ENCODE results near the gene EIF1.

Gene EIF1

DNA sequence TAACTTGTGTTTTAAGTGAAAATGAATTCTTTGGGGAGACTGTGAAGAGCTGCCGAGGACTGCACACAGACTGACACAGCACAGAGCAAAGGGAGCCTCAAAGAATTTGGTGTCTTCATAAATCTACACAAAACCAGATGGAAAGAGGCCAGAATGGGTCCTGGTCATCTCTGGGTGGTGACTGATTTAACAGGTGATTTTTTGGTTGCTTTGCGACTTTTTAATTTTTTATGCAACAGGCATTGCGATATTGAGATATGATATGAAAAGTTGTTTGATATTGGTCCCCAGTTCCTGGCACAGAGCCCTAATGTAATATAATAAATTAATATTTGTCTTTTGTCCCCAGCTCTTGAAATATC lies 12.6 kb upstream of the EIF1 start:
- TF ChIP-seq CTCF (IDR thresholded peaks at IDR 0.05): no peak
- DNase-seq (ENCODE audit: low spot score): no peak
- no peak overlapping the region for H3K4me3 ChIP-seq
- H3K27ac ChIP-seq: no peak overlapping the region

GRCh38 chr17:41678411-41678906 lies 10.2 kb upstream of the EIF1 start:
- Histone ChIP-seq H3K4me3 (peak overlapping the region; percentile 42), H3K27ac (peak overlapping the region in 1 of 2 donors; percentile 77)
- no peak for TF ChIP-seq CTCF (IDR thresholded peaks at IDR 0.05)
- DNase-seq (ENCODE audit: low spot score): peak; percentile 43

DNA sequence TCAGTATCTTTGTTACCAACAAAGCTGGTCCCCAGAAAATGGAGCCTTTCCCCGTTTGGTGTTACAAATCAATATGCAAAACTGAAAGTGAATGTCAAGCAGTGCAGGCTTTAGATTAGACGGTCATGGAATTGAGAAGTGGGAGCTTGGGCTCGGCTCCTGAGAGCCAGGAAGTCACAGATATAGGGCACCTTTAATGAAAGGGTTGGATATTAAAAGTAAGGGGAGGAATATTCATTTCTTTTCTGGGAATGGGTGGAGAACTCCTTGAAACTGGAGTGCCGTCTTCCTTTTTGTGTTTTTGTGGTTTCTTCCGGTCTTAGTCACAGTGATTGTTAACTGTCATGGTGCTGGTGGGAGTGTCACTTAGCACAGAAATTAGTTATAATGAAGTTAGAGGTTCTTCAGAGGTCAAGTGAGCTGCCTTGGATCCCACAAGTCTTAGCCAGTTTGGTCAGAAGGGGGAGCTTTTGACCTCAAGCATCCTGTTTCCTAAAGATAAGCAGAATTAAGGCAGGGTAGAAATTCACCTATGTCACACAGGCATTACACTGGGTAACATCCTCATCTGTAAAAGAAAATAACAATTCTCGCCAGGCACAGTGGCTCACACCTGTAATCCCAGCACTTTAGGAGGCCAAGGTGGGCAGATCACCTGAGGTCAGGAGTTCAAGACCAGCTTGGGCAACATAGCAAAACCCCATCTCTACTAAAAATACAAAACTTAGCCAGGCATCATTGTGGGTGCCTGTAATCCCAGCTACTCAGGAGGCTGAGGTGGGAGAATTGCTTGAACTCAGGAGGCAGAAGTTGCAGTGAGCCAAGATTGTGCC lies 9.6 kb upstream of the EIF1 start:
- TF ChIP-seq CTCF (IDR thresholded peaks at IDR 0.05): no peak
- Histone ChIP-seq H3K4me3 (peak overlapping the region; percentile 42), H3K27ac (peak overlapping the region in 1 of 2 donors; percentile 77)
- DNase-seq (ENCODE audit: low spot score): no peak

- peak overlapping the region in 1 of 2 donors; percentile 77 for H3K27ac ChIP-seq
- TF ChIP-seq CTCF (IDR thresholded peaks at IDR 0.05): no peak
- DNase-seq (ENCODE audit: low spot score): no peak
Measured at GRCh38 chr17:41679740-41680425, 8.8 kb upstream of the EIF1 start.

GRCh38 chr17:41680426-41681040 lies 8.2 kb upstream of the EIF1 start:
- Histone ChIP-seq H3K27ac (no peak overlapping the region), H3K4me3 (no peak overlapping the region)
- no peak for TF ChIP-seq CTCF (IDR thresholded peaks at IDR 0.05)
- DNase-seq (ENCODE audit: low spot score): no peak

More at GRCh38 chr17:41679740-41680425, 8.8 kb upstream of the EIF1 start:
- H3K4me3 ChIP-seq: no peak overlapping the region

DNA sequence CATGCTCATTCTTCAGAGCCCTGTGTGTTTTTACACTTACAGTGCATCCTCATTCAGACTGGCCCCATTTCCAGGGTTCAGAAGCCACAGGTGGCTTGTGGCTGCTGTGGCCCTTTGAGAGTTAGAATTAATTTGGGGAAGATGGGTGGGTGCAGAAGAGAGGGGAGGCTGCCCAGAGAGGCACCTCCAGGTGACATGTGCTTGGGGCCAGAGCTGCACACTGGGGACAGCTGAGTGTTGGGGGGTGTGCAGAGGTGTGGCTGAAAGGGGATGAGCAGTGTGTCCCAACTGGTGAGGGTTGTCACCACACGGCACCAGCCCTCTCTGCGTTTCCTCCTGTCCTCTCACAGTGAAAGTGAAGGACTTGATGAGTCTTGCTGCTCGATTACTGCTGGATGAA lies 6.9 kb upstream of the EIF1 start:
- H3K27ac ChIP-seq: no peak overlapping the region
- TF ChIP-seq CTCF (IDR thresholded peaks at IDR 0.05): no peak
- DNase-seq (ENCODE audit: low spot score): no peak
- H3K4me3 ChIP-seq: no peak overlapping the region

All from coronary artery (tissue), 2 donors.